GM19240 (cell line): Measurements from ENCODE around the gene CTAGE6.
"Not testable (repeated sequence)": the region's sequence is repeated elsewhere in the genome, so short reads cannot be mapped to it uniquely, and the experiment has no call there.

Source experiments
- DNase-seq: peaks from one replicate; pipeline ENCODE4 v3.0.0; 2011; ENCODE audit warnings: low spot score; ENCODE audit not compliant: insufficient read length

Gene CTAGE6

GRCh38 chr7:143715543-143716193 lies 41.8 kb downstream of the CTAGE6 start:
- not testable (repeated sequence) for DNase-seq

- not testable (repeated sequence) for DNase-seq
These were observed 42.7 kb downstream of the CTAGE6 start for GRCh38 chr7:143714581-143715454.

- not testable (repeated sequence) for DNase-seq
These were observed 45.1 kb downstream of the CTAGE6 start for GRCh38 chr7:143712381-143712780.

GRCh38 chr7:143711727-143712324 lies 45.7 kb downstream of the CTAGE6 start:
- not testable (repeated sequence) for DNase-seq

- not testable (repeated sequence) for DNase-seq
These were observed 47.6 kb downstream of the CTAGE6 start for GRCh38 chr7:143709895-143710294.
